GM18951 (cell line): ENCODE data around the gene ATP2B2.

Experiments
- POLR2A ChIP-seq: IDR thresholded peaks from 4 replicates; pipeline ENCODE4 v1.6.1; 2011; ENCODE audit warnings: mild to moderate bottlenecking; ENCODE audit not compliant: insufficient read length, insufficient read depth; ENCODE audit errors: extremely low read depth
- in situ Hi-C: fragments of 300-500 bp; cut with MboI; formaldehyde crosslinking; loops from one replicate; pipeline ENCODE4 v1.12.0; 2022; ENCODE audit warnings: low sequenced_read_pairs, mixed read lengths, inconsistent platforms; ENCODE audit not compliant: unreplicated experiment

ATP2B2 gene

GRCh38 chr3:10327592-10327991 is 177.8 kb downstream of the ATP2B2 start:
- in situ Hi-C loops = no loop called here
- TF ChIP-seq POLR2A = no peak

GRCh38 chr3:10322352-10322710 is 183.1 kb downstream of the ATP2B2 start:
- in situ Hi-C loops = no loop called here
- no peak for TF ChIP-seq POLR2A

GRCh38 chr3:10321630-10322351 is 183.6 kb downstream of the ATP2B2 start:
- in situ Hi-C loops = no loop called here
- no peak for TF ChIP-seq POLR2A

- no peak for TF ChIP-seq POLR2A
- in situ Hi-C loops = no loop called here
These were observed 185.1 kb downstream of the ATP2B2 start for GRCh38 chr3:10320320-10320677.

GRCh38 chr3:10319804-10320203 is 185.6 kb downstream of the ATP2B2 start:
- no peak for TF ChIP-seq POLR2A
- in situ Hi-C loops = no loop called here

- in situ Hi-C loops = no loop called here
- no peak for TF ChIP-seq POLR2A
These were observed 186.1 kb downstream of the ATP2B2 start for GRCh38 chr3:10319251-10319650.

- in situ Hi-C loops = no loop called here
- TF ChIP-seq POLR2A = no peak
These were observed 187.4 kb downstream of the ATP2B2 start for GRCh38 chr3:10317961-10318350.

GRCh38 chr3:10317311-10317960 is 187.9 kb downstream of the ATP2B2 start:
- TF ChIP-seq POLR2A = no peak
- in situ Hi-C loops = no loop called here

GRCh38 chr3:10315771-10316344 is 189.5 kb downstream of the ATP2B2 start:
- in situ Hi-C loops = no loop called here
- TF ChIP-seq POLR2A = no peak

GRCh38 chr3:10315101-10315500 is 190.3 kb downstream of the ATP2B2 start:
- in situ Hi-C loops = no loop called here
- no peak for TF ChIP-seq POLR2A

- TF ChIP-seq POLR2A = no peak
- in situ Hi-C loops = no loop called here
These were observed 192.5 kb downstream of the ATP2B2 start for GRCh38 chr3:10312861-10313260.

- TF ChIP-seq POLR2A = no peak
- in situ Hi-C loops = no loop called here
These were observed 193.0 kb downstream of the ATP2B2 start for GRCh38 chr3:10312391-10312790.

GRCh38 chr3:10311710-10312109 is 193.7 kb downstream of the ATP2B2 start:
- TF ChIP-seq POLR2A = no peak
- in situ Hi-C loops = no loop called here

GRCh38 chr3:10310578-10310977 is 194.8 kb downstream of the ATP2B2 start:
- in situ Hi-C loops = no loop called here
- TF ChIP-seq POLR2A = peak; percentile 15
